Common myeloid progenitor, CD34-positive (primary cell): Measurements from ENCODE around the gene NDNF.
A peak's percentile ranks its signal among the peaks of the same experiment; 100 is the strongest.

Source experiments
- CTCF ChIA-PET: fragments of 350-600 bp; sonication (Branson Sonifier 250); formaldehyde crosslinking; loops from one replicate; lab custom pipeline; 2021; ENCODE audit warnings: antibody characterized with exemption; lab: Charles Lee
- POLR2A ChIA-PET: fragments of 350-600 bp; sonication (Branson Sonifier 250); formaldehyde crosslinking; loops from one replicate; lab custom pipeline; 2021; ENCODE audit warnings: antibody characterized with exemption; lab: Charles Lee
- DNase-seq, 3 donors: peaks; one replicate each; pipeline versions ENCODE4 v3.0.0 to v3.0.0-alpha.2; 2013
- H3K27ac ChIP-seq, 2 experiments: 1 replicate in 1 of 2; 2 replicates in 1 of 2; pipeline ENCODE4 v1.7.0; 2013; ENCODE audit warnings: inconsistent platforms in 2 of 2, low read length in 2 of 2, mild to moderate bottlenecking in 2 of 2, low read depth in 1 of 2, moderate library complexity in 1 of 2; ENCODE audit not compliant: severe bottlenecking in 2 of 2, insufficient read depth in 1 of 2, poor library complexity in 1 of 2
- H3K27me3 ChIP-seq, 5 experiments: replicated peaks in 2 of 5; 1 replicate in 3 of 5; 2 replicates in 2 of 5; pipeline versions ENCODE4 v1.6.1 to v1.7.0; 2013; ENCODE audit warnings: low read length in 4 of 5, mild to moderate bottlenecking in 2 of 5, moderate library complexity in 2 of 5, inconsistent platforms in 1 of 5; ENCODE audit not compliant: insufficient read depth in 5 of 5, control insufficient read depth in 4 of 5
- H3K36me3 ChIP-seq, 4 experiments: 1 replicate in 2 of 4; 2 replicates in 2 of 4; pipeline versions ENCODE4 v1.6.1 to v1.7.0; 2013; ENCODE audit warnings: low read length in 3 of 4, control low read depth in 1 of 4, mild to moderate bottlenecking in 1 of 4; ENCODE audit not compliant: control insufficient read depth in 4 of 4, insufficient read depth in 4 of 4
- H3K4me1 ChIP-seq, 4 experiments: 1 replicate in 3 of 4; 2 replicates in 1 of 4; pipeline versions ENCODE4 v1.6.1 to v1.7.1; 2013; ENCODE audit warnings: low read length in 3 of 4, mild to moderate bottlenecking in 3 of 4, control low read depth in 1 of 4, inconsistent platforms in 1 of 4, moderate library complexity in 1 of 4; ENCODE audit not compliant: control insufficient read depth in 4 of 4, insufficient read depth in 4 of 4; ENCODE audit errors: control extremely low read depth in 1 of 4
- H3K4me3 ChIP-seq, 7 experiments: 1 replicate in 4 of 7; 2 replicates in 3 of 7; pipeline versions ENCODE4 v1.5.1 to v1.7.0; 2013; ENCODE audit warnings: mild to moderate bottlenecking in 7 of 7, low read length in 6 of 7, moderate library complexity in 6 of 7, inconsistent platforms in 2 of 7, low read depth in 2 of 7, control low read depth in 1 of 7; ENCODE audit not compliant: insufficient read depth in 4 of 7, control insufficient read depth in 1 of 7; ENCODE audit errors: extremely low read depth in 1 of 7
- H3K9me3 ChIP-seq, 5 experiments: 1 replicate in 4 of 5; 2 replicates in 1 of 5; pipeline versions ENCODE4 v1.6.1 to v1.7.1; 2013; ENCODE audit warnings: low read length in 4 of 5, mild to moderate bottlenecking in 2 of 5, inconsistent platforms in 1 of 5, low read depth in 1 of 5, moderate library complexity in 1 of 5; ENCODE audit not compliant: control insufficient read depth in 4 of 5, insufficient read depth in 2 of 5; ENCODE audit errors: control extremely low read depth in 1 of 5
- WGBS: methylation state at CpG from one replicate; pipeline ENCODE4 v1.1.5; 2013; ENCODE audit not compliant: insufficient coverage; 5-methylcytosine and 5-hydroxymethylcytosine counted together

Gene NDNF

GRCh38 chr4:121088867-121089266 lies 16.5 kb upstream of the NDNF start:
- ChIA-PET CTCF (no interaction called here), POLR2A (no interaction called here)
- no peak for DNase-seq
- Histone ChIP-seq H3K27ac (no peak overlapping the region), H3K27me3 (peaks cover 0 to 3% (median 0%) of the 10 kb centered on the region in 5 experiments), H3K9me3 (peaks cover 0 to 2% (median 0%) of the 10 kb centered on the region in 5 experiments), H3K4me3 (no peak overlapping the region), H3K4me1 (no peaks in the 10 kb centered on the region), H3K36me3 (no peaks in the 10 kb centered on the region)
- no CpG with 5 or more reads among the region's 4 CpGs for WGBS

GRCh38 chr4:121079376-121079775 lies 7.0 kb upstream of the NDNF start:
- Histone ChIP-seq H3K4me1 (no peaks in the 10 kb centered on the region), H3K9me3 (no peaks in the 10 kb centered on the region), H3K27ac (no peak overlapping the region), H3K27me3 (peaks cover 7 to 53% (median 19%) of the 10 kb centered on the region in 5 experiments), H3K36me3 (no peaks in the 10 kb centered on the region), H3K4me3 (no peak overlapping the region)
- 91% methylated on average over 1 of the region's 1 CpG for WGBS
- no peak for DNase-seq
- POLR2A ChIA-PET: no interaction called here
- CTCF ChIA-PET: no interaction called here

- ChIA-PET POLR2A (interaction anchor here (0.7 kb wide), 1 partner anchor 222 kb away, joined by 4 read pairs; no protein-coding TSS in a partner anchor), CTCF (no interaction called here)
- Histone ChIP-seq H3K9me3 (no peaks in the 10 kb centered on the region), H3K27ac (no peak overlapping the region), H3K4me3 (no peak overlapping the region), H3K4me1 (peaks cover 0 to 7% (median 6%) of the 10 kb centered on the region in 4 experiments), H3K36me3 (no peaks in the 10 kb centered on the region), H3K27me3 (peaks cover 13 to 70% (median 25%) of the 10 kb centered on the region in 5 experiments)
- no peak for DNase-seq
- 97% methylated on average over 3 of the region's 5 CpGs for WGBS
These were observed 5.2 kb upstream of the NDNF start for GRCh38 chr4:121077496-121077895.

- H3K36me3 ChIP-seq: no peaks in the 10 kb centered on the region
- H3K4me3 ChIP-seq: no peak overlapping the region
- WGBS: no CpG with 5 or more reads among the region's 6 CpGs
- ChIA-PET POLR2A (no interaction called here), CTCF (interaction anchor here (0.7 kb wide), 1 partner anchor 19 kb away, joined by 3 read pairs; no protein-coding TSS in a partner anchor)
- H3K4me1 ChIP-seq: peaks cover 0 to 17% (median 15%) of the 10 kb centered on the region in 4 experiments
- H3K27ac ChIP-seq: no peak overlapping the region
- DNase-seq: no peak
- H3K27me3 ChIP-seq: peaks cover 17 to 74% (median 29%) of the 10 kb centered on the region in 5 experiments
- no peaks in the 10 kb centered on the region for H3K9me3 ChIP-seq
These were observed 4.1 kb upstream of the NDNF start for GRCh38 chr4:121076416-121076815.

GRCh38 chr4:121073672-121074381 lies 1.5 kb upstream of the NDNF start:
- DNase-seq: no peak
- Histone ChIP-seq H3K4me3 (no peak overlapping the region), H3K9me3 (no peaks in the 10 kb centered on the region), H3K27ac (no peak overlapping the region), H3K4me1 (peaks cover 0 to 26% (median 22%) of the 10 kb centered on the region in 4 experiments), H3K27me3 (peaks cover 23 to 87% (median 39%) of the 10 kb centered on the region in 5 experiments), H3K36me3 (no peaks in the 10 kb centered on the region)
- WGBS: 68% methylated on average over 4 of the region's 5 CpGs
- CTCF ChIA-PET: no interaction called here
- POLR2A ChIA-PET: no interaction called here

- WGBS: 3% methylated on average over 7 of the region's 12 CpGs
- DNase-seq: peak in 2 of 3 donors; percentile 40 to 48
- H3K27me3 ChIP-seq: peaks cover 26 to 88% (median 44%) of the 10 kb centered on the region in 5 experiments
- CTCF ChIA-PET: no interaction called here
- no peak overlapping the region for H3K27ac ChIP-seq
- H3K4me3 ChIP-seq: peak overlapping the region in 6 of 7 experiments; percentile 35 to 71 (median 50)
- no peaks in the 10 kb centered on the region for H3K9me3 ChIP-seq
- peaks cover 0 to 26% (median 22%) of the 10 kb centered on the region in 4 experiments for H3K4me1 ChIP-seq
- H3K36me3 ChIP-seq: no peaks in the 10 kb centered on the region
- POLR2A ChIA-PET: no interaction called here
These were observed 685 bp upstream of the NDNF start for GRCh38 chr4:121073004-121073435.

- CTCF ChIA-PET: interaction anchor here (1.1 to 1.5 kb wide), 4 partner anchors 11 to 355 kb away, joined by 3 read pairs; no protein-coding TSS in a partner anchor
- H3K27me3 ChIP-seq: peaks cover 29 to 88% (median 46%) of the 10 kb centered on the region in 5 experiments
- peaks cover 0 to 26% (median 22%) of the 10 kb centered on the region in 4 experiments for H3K4me1 ChIP-seq
- peak overlapping the region in 6 of 7 experiments; percentile 29 to 71 (median 52) for H3K4me3 ChIP-seq
- DNase-seq: no peak
- 3% methylated on average over 23 of the region's 34 CpGs for WGBS
- POLR2A ChIA-PET: interaction anchor here (0.6 kb wide), 1 partner anchor 917 kb away, joined by 3 read pairs; no protein-coding TSS in a partner anchor
- no peaks in the 10 kb centered on the region for H3K36me3 ChIP-seq
- no peaks in the 10 kb centered on the region for H3K9me3 ChIP-seq
- H3K27ac ChIP-seq: no peak overlapping the region
These were observed 603 bp downstream of the NDNF start for GRCh38 chr4:121071640-121072223.
